ENCODE results near the gene ELF4.

- TF ChIP-seq CTCF (IDR thresholded peaks at IDR 0.05; ENCODE audit: insufficient read depth, low read depth, low read length) (no peak), EZH2 (IDR thresholded peaks at IDR 0.05; ENCODE audit: insufficient read depth, low read length) (no peak)
Measured at GRCh38 chrX:130027569-130027968, 82.7 kb downstream of the ELF4 start.
